GM18505 (cell line): Measurements from ENCODE around the gene HOXA7.

Source experiments
- ATAC-seq: cut with Tn5 transposase; IDR thresholded peaks from one replicate; pipeline ENCODE4 v1.9.1; 2021; ENCODE audit not compliant: unreplicated experiment
- POLR2A ChIP-seq: IDR thresholded peaks from 4 replicates; pipeline ENCODE4 v1.6.1; 2011; ENCODE audit warnings: borderline replicate concordance; ENCODE audit not compliant: insufficient read depth, insufficient read length; ENCODE audit errors: extremely low read depth

The HOXA7 gene

DNA sequence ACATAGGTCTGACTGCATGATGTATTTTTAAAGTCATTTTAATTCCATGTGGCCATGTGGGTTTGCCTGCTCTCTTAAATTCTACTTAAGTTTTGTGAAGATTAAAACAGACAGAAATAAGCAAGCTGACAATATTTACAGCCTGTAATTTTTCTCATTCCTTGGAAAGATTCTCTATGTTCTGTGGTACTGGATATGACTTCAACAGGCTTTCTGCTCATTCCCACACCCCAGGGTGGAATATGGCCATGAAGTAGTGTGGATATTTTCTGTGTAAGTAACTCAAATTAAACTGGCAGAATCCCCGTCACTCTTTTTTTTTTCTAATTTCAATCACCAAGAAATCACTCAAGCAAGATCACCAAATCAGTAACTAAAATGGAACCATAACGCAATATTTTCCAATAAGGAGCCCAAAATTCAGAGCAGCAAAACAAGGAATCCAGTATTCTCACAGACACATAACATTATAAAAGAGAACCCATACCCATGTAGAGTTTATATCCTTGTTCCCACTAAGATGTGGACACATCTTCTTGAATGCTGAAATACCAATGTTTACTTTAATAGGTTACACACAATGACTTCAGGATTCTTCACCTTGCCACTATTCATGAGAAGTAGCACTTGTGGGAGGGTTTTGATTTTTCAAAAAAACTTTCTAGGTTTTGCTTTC is 18.7 kb downstream of the HOXA7 start:
- no peak for TF ChIP-seq POLR2A
- ATAC-seq: no peak

DNA sequence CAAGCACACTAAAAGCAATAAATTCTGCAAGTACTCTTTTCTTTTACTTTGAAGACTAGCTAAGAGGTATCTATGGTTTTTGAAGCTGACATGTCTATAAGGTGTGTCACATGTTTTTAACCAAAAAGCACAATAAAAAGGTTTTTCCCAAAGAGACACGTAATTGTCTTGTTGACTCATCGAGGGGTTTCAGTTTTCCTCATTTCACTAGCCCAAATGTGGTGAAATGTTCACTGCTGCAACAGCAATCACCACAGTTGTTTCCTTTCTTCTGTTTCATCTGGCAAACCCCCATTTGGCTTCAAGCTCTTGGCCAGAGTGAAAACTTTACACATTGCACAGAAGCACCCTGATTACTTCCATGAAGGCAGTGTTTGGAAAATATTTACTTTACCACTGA is 22.1 kb downstream of the HOXA7 start:
- no peak for TF ChIP-seq POLR2A
- ATAC-seq: no peak

DNA sequence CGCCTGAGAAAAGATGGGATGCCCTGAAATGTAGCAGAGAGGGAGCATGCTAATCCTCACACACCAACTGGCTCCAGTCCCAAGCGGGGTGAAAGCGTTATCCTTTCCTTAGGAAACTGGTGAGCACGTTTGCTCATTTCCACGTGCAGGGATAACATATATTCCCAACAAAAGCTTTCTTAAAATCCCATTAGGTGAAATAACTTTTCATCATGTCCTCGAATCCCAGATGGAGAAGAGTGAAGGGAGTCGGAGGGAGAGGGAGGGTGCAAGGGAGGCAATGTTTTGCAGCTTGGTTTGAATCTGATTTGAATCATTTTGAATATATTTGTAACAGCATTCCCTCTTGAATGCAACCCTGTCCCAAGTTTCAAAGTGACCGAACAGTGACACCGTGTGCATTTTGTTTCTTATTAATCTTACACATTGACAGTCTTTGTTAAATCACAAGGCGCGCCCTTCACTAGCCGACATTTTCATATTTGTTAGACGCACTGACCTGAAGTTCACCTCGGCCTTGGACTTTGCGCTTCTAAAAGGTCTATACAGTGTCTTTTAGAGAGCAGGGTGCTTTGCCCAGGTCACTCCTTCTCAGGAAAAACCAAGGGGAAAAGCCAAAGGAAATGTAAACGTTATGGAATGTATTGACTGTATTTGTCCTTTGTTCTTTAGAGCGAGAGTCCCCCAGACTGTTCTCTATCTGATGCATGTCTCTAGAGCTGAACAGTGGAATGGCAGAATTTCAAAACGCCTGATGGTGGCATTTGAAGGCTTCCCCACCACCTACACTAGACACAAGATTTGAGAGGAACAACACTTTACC is 22.9 kb downstream of the HOXA7 start:
- ATAC-seq: no peak
- no peak for TF ChIP-seq POLR2A

DNA sequence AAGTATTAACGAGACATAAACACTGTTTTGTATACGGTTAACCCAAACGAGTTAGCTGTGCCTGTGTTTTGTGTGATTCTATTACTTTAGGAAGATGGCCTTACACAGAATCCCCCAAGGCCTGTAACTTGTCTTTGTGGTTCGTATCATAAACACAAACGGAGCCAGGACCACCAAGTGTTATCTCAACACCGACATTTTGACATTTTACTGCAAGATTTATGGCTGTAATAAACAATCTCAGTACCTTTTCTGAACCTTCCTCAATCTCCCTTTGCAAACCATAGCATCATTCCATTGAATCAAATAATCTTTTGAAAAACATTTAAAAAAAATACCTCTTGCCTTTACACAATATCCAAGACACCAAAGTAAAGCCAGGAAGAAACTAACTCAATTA is 23.5 kb downstream of the HOXA7 start:
- ATAC-seq: no peak
- no peak for TF ChIP-seq POLR2A

DNA sequence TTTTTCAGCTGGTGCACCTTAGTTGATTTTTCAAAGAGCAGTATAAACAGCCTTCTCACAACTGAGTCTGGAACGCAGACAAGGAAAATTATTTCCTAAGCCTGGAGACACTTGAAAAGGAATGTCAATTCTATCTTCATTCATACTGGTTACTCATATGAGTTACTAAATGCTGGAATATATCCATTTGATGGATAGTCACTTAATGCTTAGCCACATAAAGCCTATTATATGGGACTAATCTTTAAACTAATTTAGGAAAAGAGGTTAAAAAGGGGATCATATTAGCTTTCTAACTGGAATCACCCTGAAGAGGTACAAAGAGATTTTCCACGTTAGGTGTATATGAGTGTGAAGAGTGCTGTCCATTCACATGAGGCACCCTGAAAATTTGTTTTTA is 24.3 kb downstream of the HOXA7 start:
- no peak for ATAC-seq
- no peak for TF ChIP-seq POLR2A

DNA sequence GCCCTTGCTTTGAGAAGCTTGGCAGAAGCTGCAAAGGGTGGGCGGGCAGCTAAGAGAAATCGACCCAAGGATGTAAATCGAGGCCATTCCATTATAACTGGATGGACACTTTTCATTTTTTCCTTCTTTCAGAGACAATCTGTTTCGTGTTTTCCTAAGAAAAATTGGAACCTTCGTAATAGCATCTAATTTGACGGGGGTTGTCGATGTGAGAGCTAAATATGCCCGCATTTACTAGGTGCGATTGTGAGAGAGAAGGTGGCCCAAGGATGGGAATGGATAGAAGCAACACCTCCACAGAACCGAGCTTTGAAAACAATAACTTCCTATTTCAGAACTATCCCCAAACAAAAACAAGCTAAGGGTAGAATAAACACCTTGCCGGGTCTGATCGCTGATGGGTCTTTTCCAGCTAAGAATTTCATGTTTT is 25.1 kb downstream of the HOXA7 start:
- no peak for ATAC-seq
- TF ChIP-seq POLR2A: no peak

DNA sequence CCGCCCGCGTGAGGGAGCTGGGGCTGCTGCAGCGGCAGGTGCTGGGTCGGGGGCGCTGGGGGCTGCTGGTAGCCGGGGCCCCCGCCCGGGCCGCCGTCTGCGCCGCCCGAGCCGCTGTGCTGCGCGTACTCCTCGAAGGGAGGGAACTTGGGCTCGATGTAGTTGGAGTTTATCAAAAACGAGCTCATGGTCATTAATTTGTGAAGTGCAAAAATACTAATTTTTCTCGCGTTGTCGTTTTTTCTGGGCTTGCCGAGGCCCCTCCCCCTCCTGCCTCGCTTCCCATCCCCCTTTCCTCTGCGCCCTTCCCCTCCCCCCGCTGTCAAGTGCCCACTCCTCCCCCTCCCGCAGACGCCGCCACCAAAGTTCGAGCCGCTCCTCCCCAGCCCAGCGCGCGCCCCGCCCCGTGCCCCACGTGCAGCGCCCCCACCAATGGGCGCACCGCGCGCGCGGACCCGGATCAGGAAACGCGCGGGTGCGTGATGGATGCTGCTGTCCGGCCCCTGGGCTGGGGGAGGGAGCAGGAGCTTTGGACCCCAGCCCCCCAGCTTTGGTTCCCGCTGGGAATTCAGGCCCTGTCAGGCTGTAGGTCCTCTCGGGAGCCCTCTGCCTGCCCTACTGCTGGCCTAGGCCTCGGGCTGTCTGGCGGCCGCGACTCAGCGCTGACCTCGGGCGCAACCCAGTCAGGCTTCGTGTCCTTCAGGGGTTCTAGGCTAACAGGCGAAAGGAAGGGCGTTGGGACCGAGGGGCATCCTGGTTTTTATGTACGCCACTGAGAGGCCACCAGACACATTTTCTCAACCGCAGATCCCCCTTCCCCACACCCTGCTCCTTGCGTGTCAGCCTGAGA is 25.7 kb downstream of the HOXA7 start, which contains the start of gene HOXA4:
TSS of gene HOXA4 (minus strand) at position 218 of the 850 bp plus-strand sequence. CDS start at position 194, 24 bp downstream.
- TF ChIP-seq POLR2A: peak; percentile 33
- ATAC-seq: no peak

DNA sequence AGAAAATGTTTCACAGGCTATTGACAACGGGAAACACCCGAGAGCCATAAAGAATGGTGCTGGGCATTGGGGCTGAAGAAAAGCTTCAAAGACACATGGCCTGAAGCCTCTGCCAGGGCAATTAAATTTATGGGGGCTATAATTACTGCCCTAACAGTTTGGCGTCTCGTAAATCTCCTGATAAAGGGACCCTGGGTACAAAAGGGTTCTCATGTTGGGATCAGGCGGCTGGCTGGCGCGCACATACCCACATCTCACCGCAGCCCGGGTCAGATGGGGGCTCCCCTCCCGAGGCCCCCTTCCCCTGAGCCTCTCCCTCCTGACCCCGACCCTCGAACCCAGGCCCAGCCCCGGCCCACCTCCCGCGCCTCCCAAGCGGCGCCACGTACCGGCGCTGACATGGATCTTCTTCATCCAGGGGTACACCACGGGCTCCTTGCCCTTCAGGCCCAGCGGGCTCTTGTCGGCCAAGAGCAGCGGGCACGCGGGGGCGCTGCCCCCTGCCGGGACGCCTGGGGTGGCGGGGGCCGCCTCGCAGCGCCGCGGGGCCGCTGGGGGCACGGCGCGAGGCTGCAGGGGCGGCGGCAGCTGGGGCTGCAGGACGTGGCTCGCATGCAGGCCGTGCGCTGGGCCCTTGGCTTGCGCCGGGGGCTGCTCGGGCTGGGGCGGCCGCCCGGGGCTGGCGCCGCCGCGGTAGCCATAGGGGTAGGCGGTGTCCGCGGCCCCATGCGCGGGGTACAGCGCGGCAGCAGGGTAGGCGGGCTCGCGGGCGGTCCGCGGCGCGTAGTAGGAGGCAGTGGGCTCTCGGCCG is 26.5 kb downstream of the HOXA7 start:
- no peak for TF ChIP-seq POLR2A
- ATAC-seq: no peak

DNA sequence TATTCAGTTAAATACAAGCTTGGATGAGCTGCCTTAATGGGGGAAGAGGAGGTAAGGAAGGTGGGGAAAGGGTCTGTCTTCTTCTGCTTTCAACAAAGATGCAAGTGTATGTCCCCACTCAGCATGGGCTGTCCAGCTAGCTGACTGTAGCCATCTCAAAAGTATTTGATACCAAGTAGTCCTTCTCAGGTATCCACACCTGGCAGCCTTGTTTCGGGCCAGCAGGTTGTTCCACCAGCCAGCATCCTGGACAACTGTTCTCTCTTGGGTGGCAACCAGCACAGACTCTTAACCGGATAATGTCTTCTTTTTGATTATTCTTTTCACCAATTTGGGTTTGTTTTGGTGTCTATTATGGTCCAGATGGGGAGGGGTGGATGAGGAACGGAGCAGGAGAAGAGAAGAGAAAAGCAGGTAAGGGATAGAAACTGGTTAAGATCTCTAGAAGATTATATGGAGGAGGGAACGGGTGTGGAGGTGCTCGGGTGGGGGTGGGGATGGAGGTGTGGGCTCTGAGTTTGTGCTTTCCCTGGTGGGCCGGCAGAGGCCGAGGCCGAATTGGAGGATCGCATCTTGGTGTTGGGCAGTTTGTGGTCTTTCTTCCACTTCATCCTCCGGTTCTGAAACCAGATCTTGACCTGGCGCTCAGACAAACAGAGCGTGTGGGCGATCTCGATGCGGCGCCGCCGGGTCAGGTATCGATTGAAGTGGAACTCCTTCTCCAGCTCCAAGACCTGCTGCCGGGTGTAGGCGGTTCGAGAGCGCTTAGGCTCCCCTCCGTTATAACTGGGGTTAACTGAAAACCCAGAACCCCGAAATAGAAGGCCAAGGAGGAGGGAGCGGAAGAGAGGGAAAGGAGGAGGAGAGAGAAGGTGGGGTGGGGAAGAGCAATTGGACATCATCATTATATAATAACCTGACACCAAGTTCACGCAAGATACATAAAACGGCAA is 27.4 kb downstream of the HOXA7 start:
- no peak for TF ChIP-seq POLR2A
- ATAC-seq: no peak

DNA sequence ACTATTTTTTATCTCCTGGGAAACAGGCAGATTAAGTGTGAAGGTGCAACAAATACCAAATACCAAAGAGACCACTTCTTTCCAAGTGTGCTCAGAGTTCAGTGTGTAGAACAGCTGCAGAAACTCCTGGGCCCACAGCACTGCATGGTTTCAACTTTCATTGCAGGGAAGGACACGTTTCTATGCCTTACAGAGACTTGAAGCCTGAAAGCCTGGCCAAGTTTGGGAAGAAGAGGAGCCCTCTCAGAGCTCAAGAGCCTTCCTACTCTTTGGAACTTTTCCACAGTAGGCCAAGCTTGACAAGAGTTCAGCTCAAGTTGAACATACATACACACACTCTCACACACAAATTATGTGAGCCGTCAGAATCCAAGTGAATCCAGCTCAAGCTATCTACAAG is 28.4 kb downstream of the HOXA7 start:
- no peak for TF ChIP-seq POLR2A
- ATAC-seq: no peak

DNA sequence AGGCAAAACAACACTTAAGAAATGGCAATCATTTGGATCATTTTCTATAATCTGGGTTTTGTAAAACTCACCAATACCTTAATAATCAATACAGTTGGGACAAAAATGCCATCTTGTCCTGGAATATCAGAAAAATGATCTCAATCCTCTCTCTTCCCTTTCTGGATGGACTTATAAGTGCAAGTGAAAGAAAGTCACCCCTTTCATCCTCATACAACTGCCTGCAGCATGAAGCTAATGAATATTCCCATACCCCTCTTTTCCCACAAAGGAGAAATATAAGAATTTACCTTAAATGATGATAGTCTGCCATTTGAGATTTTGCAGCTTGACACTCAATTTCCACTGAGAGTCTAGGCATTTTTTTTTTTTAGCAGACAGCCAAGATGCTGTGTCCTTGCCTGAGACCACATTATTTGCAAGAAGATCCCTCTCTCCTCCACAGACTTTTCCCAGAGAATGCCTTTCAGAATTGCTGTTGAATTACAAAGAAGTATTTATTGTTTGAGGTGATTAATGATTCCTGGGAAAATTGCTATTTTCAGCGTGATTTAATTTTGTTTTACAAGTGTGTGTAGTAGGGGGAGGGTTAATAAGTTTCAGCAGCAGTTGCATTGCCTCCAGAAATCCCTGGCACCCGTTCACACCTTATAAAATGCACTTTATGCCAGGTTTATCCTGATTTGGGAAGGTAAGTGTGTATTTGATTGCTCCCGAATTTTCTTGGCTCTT is 29.7 kb downstream of the HOXA7 start:
- TF ChIP-seq POLR2A: no peak
- ATAC-seq: no peak
